ENCODE measurements around the gene LMF1.
"Not testable (repeated sequence)": the region's sequence is repeated elsewhere in the genome, so short reads cannot be mapped to it uniquely, and the experiment has no call there.

Gene LMF1

DNA sequence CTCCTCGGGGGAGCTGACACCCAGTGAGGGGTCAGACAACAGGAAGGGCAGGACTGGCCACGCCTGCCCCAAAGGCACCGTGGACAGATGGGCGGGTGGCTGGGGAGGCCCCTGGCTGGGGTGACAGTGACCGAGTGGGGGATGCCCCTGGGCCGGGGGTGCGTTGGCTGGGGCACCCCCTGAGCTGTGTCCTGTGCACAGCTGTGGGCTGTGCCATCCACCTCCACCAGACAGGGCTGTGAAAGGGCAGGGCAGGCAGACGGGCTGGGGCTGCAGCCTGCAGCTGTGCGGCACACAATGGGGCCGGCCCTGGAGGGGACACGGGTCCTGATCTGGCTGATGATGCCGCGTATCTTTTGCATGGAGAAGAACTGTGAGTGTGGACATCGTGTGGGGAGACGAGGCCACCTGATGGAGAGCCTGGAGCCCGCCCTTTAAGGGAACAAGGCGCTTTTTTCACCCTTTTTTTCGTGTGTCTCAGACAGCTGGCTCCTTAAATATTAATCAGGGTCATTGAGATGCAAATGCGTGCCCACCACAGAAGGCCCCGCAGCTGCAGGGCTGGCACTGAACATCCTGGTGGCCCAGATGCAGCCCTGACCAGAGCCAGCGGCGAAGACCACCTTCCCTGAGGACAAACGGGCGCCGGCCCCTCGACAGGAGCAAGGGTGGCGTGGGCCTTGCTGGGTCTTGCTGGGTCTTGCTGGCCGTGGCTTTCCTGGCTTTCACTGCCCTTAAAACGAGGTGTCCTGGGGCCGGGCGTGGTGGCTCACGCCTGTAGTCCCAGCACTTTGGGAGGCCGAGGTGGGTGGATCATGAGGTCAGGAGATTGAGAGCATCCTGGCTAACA is 127.8 kb downstream of the LMF1 start:
- Histone ChIP-seq H3K27ac (peak overlapping the region in 10 of 11 experiments; percentile 19 to 63 (median 50); a peak in 16 of 22 replicates), H3K4me1 (peaks cover 26 to 65% (median 56%) of the 10 kb centered on the region in 10 experiments), H3K4me3 (peak overlapping the region in 1 of 10 experiments; percentile 38; a peak in 1 of 20 replicates), H3K9ac (peak overlapping the region in 6 of 11 experiments; percentile 5 to 48 (median 45); a peak in 10 of 22 replicates), H3K9me3 (replicated peaks in 1 of 11) (peaks cover 10 to 23% (median 16%) of the 10 kb centered on the region in 11 experiments), H4K20me1 (no peaks in the 10 kb centered on the region), H3K27me3 (peaks cover 6 to 27% (median 17%) of the 10 kb centered on the region in 11 experiments; a peak in 18 of 22 replicates), H3K36me3 (no peaks in the 10 kb centered on the region), H3K4me2 (peak overlapping the region; percentile 60 to 90 (median 75))
- TF ChIP-seq Cebpa-rat (IDR thresholded peaks at IDR 0.05): no peak

DNA sequence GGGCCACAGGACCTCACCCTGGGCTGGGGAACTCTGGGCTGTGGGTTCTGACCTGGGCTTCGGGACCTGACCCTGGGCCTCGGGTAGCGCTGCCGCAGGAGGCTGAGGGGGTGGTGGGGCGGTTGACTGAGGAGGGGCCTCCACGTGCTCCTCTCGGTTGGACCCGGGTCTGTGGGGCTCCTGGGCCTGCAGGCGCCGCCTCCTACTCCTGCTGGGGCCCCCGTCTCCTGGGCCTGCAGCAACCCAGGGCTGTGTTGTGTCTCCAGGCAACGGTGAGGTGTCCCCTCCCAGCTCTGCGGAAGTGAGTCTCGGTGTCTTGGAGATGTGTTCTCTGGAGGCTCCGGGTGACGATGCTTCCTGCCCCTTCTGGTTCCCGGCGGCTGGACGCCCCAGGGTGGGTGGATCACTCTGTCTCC is 128.7 kb downstream of the LMF1 start:
- Histone ChIP-seq H3K4me2 (peak overlapping the region; percentile 60 to 90 (median 75)), H3K9ac (peak overlapping the region in 6 of 11 experiments; percentile 5 to 48 (median 45); a peak in 8 of 22 replicates), H3K36me3 (no peaks in the 10 kb centered on the region), H3K9me3 (replicated peaks in 1 of 11) (peaks cover 8 to 23% (median 14%) of the 10 kb centered on the region in 11 experiments), H3K4me1 (peaks cover 26 to 65% (median 56%) of the 10 kb centered on the region in 10 experiments), H3K27ac (peak overlapping the region in 10 of 11 experiments; percentile 19 to 63 (median 50); a peak in 15 of 22 replicates), H3K4me3 (peak overlapping the region in 1 of 10 experiments; percentile 38; a peak in 1 of 20 replicates), H3K27me3 (peaks cover 6 to 27% (median 17%) of the 10 kb centered on the region in 11 experiments; a peak in 18 of 22 replicates), H4K20me1 (no peaks in the 10 kb centered on the region)
- TF ChIP-seq Cebpa-rat (IDR thresholded peaks at IDR 0.05): no peak

DNA sequence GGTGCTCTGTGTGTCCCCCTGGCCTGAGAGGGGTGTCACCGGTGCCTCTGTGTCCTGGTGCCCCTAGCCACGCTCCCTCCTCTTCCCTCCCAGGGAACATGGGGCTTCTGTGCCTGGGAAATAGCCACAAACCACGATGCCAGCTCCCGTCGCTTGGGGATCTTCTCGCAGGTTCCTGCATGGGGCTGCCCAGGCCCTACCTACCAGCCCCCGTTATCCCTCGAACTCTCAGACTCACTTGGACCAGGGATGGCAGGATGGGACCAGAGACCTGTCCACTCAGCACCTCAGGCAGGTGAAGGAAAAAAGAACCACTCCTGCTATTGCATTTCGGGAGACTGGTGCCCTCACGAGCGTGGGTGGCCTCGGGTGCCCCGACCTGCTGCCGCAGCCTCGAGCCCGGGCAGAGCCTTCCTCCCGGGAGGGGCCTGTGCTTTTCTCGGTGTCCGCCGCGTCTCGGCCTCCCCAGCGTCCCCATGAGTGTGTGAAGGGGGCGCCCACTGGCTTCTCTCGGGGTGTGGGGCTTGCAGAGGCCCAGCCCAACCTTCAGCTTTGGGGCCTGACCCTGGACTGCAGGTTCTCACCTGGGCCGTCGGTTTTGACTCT is 129.2 kb downstream of the LMF1 start:
- peak overlapping the region in 4 of 11 experiments; percentile 42 to 63 (median 49); a peak in 3 of 22 replicates for H3K27ac ChIP-seq
- H3K27me3 ChIP-seq: peaks cover 6 to 27% (median 17%) of the 10 kb centered on the region in 11 experiments; a peak in 18 of 22 replicates
- no peaks in the 10 kb centered on the region for H3K36me3 ChIP-seq
- no peaks in the 10 kb centered on the region for H4K20me1 ChIP-seq
- H3K4me1 ChIP-seq: peaks cover 26 to 65% (median 56%) of the 10 kb centered on the region in 10 experiments
- H3K9me3 ChIP-seq (replicated peaks in 1 of 11): peaks cover 12 to 23% (median 15%) of the 10 kb centered on the region in 11 experiments
- no peak overlapping the region for H3K4me3 ChIP-seq
- H3K4me2 ChIP-seq: peak overlapping the region; percentile 60 to 90 (median 75)
- TF ChIP-seq Cebpa-rat (IDR thresholded peaks at IDR 0.05): no peak
- H3K9ac ChIP-seq: peak overlapping the region in 2 of 11 experiments; percentile 39 to 48; a peak in 3 of 22 replicates

DNA sequence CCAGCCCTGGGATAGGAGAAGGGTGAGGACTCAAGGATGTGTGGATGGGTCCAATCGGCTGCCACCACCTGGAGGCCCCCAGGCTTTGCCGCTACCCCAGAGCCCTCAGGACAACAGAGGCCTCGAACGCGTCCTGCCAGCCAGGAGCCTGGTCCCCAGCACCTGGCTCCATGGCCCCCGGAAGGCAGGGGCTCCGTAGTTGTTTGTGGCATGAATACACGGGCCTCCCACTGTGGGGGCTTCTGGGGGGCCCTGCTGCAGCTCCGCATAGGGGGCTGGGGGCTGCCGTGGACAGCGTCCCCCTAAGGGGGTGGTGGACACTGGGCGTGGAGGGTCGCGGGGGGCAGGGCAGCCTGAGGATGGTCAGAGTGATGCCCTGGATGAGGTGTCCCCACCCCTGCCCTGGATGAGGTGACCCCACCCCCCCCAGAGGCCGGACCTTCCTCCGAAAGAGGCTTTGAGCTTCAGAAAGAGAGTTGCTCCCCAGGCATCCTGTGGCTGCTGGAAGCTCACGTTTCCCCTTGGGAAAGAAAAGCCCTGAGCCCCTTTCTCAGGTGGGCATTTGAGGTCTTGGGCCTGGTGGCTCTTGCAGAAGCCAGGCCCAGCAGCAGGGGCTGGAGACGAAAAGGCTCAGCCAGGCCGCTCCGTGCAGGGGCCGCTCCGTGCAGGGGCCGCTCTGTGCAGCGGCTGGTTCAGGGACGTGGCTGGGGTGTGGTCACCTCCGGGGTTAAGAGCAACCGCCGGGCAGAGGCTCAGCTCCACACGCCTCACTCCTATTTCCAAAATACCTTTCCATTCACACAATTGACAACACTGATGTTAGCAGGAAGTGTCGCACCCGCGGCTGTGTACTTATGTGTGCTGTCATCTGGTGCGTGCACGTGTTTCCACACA is 130.0 kb downstream of the LMF1 start:
- no peak overlapping the region for H3K4me3 ChIP-seq
- peak overlapping the region in 1 of 11 experiments; percentile 63; a peak in 1 of 22 replicates for H3K27ac ChIP-seq
- H3K36me3 ChIP-seq: peaks cover 0 to 3% (median 0%) of the 10 kb centered on the region in 11 experiments; a peak in 1 of 22 replicates
- no peak for TF ChIP-seq Cebpa-rat (IDR thresholded peaks at IDR 0.05)
- H4K20me1 ChIP-seq: no peaks in the 10 kb centered on the region
- H3K27me3 ChIP-seq: peaks cover 6 to 20% (median 14%) of the 10 kb centered on the region in 11 experiments; a peak in 18 of 22 replicates
- peak overlapping the region in 6 of 11 experiments; percentile 12 to 48 (median 46); a peak in 6 of 22 replicates for H3K9ac ChIP-seq
- H3K4me2 ChIP-seq: peak overlapping the region in 10 of 11 experiments; percentile 60 to 90 (median 76); a peak in 18 of 22 replicates
- peaks cover 17 to 27% (median 20%) of the 10 kb centered on the region in 11 experiments for H3K9me3 ChIP-seq (replicated peaks in 1 of 11)
- H3K4me1 ChIP-seq: peaks cover 23 to 62% (median 51%) of the 10 kb centered on the region in 10 experiments

DNA sequence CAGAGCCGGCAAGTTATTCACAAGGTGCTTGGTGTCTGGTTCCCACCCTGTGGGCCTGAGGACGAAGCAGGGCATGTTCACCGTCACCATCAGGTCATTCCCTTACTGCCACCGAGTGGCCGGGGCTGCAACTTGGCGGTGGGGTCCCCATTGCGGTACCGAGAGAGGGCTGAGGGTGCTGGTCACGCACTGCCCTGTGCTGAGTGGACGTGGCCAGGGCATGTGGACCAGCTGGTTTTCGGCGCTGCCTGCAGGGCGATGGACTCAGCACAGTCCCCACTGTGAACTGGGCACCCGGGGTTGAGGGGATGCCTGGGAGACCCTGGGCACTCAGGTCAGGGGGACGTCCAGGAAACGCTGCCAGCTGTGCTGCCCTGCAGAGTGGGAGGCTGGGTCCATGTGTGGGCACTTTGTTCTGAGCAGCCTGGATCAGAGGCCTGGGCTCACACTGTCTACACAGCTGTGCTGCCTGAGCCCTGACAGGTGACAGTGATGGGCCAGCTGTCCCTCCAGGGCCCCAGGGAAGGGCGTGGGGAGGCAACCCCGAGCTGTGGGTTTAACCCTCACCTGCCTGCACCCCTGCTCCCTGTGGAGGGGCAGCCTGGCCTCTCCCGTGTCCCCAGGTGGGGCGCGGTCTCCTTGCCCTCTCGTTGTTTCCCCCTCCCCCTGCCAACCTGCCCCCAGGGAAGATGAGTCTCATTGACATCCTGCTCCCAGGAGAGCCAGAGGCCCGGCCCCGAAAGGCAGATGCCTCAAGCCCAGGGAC is 131.0 kb downstream of the LMF1 start:
- Histone ChIP-seq H3K9me3 (replicated peaks in 1 of 11) (peaks cover 24 to 35% (median 29%) of the 10 kb centered on the region in 11 experiments), H3K27ac (no peak overlapping the region), H3K4me3 (no peak overlapping the region), H3K36me3 (peaks cover 0 to 3% (median 0%) of the 10 kb centered on the region in 11 experiments; a peak in 1 of 22 replicates), H3K4me1 (peaks cover 13 to 53% (median 41%) of the 10 kb centered on the region in 10 experiments), H3K9ac (peak overlapping the region in 5 of 11 experiments; percentile 12 to 48 (median 44); a peak in 4 of 22 replicates), H4K20me1 (no peaks in the 10 kb centered on the region), H3K27me3 (peaks cover 4 to 10% (median 5%) of the 10 kb centered on the region in 11 experiments; a peak in 17 of 22 replicates), H3K4me2 (peak overlapping the region in 8 of 11 experiments; percentile 42 to 90 (median 78); a peak in 15 of 22 replicates)
- no peak for TF ChIP-seq Cebpa-rat (IDR thresholded peaks at IDR 0.05)

DNA sequence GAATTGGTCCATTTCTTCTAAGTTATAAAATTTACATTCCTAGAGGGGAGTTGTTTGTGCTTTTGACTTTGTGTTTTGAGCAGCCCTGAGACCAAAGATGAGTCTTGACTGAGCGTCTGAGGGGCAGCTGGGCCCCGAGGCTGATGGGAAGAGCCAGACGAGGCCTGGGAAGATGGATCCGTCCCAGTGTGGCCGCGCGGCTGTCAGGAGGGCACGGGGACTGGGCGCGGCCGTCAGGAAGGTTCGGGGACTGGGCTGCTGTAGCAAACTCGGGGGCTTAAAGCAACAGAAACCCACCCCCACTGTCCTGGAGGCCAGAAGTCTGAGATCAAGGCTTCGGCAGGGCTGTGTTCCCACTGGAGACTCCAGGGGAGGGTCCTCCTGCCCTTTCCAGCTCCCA is 132.0 kb downstream of the LMF1 start:
- H3K27ac ChIP-seq: no peak overlapping the region

DNA sequence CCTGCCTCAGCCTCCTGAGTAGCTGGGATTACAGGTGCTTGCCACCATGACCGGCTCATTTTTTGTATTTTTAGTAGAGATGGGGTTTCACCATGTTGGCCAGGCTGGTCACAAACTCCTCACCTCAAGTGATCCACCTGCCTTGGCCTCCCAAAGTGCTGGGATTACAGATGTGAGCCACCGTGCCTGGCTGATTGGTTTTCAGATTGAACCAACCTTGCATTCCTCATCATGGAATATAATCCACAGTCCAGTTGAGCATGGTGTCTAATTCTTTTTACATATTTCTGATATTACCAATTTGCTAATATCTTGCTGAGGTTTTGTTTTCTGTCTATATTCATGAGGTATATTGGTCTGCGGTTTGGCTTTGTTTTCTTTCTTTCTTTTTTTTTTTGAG is 134.0 kb downstream of the LMF1 start:
- not testable (repeated sequence) for H3K27ac ChIP-seq, H3K27me3 ChIP-seq, H4K20me1 ChIP-seq, H3K4me3 ChIP-seq, H3K36me3 ChIP-seq, H3K9ac ChIP-seq, H3K4me2 ChIP-seq
- Histone ChIP-seq H3K4me1 (peaks cover 6 to 45% (median 26%) of the 10 kb centered on the region in 10 experiments), H3K9me3 (replicated peaks in 1 of 11) (peaks cover 24 to 44% (median 33%) of the 10 kb centered on the region in 11 experiments)

More for the DNA sequence above, 132.0 kb downstream of the LMF1 start:
- Histone ChIP-seq H4K20me1 (no peaks in the 10 kb centered on the region), H3K9ac (no peak overlapping the region), H3K4me2 (no peak overlapping the region), H3K36me3 (peaks cover 0 to 3% (median 0%) of the 10 kb centered on the region in 11 experiments; a peak in 1 of 22 replicates), H3K4me1 (peaks cover 12 to 53% (median 38%) of the 10 kb centered on the region in 10 experiments), H3K9me3 (replicated peaks in 1 of 11) (peaks cover 24 to 43% (median 33%) of the 10 kb centered on the region in 11 experiments), H3K4me3 (no peak overlapping the region), H3K27me3 (no peaks in the 10 kb centered on the region)
- no peak for TF ChIP-seq Cebpa-rat (IDR thresholded peaks at IDR 0.05)
